Measurements from ENCODE around the gene KIF20B. TPM values are rescaled to one million over a fixed set of nuclear protein-coding genes. Genes with fewer than 3 reads are reported as not detected.

The KIF20B gene
- total RNA-seq, 1 experiment from 2014 or later: 59.1 TPM

- no peak overlapping the region for H2BK5ac ChIP-seq (ENCODE audit: insufficient read length, low read length)
- H3K27me3 ChIP-seq (ENCODE audit: insufficient read depth, low read length): no peaks in the 10 kb centered on the region
- H4K8ac ChIP-seq (replicated peaks; ENCODE audit: insufficient read length, low read depth, low read length): no peak overlapping the region
- no peak overlapping the region for H2BK20ac ChIP-seq (ENCODE audit: low read depth, low read length, poor library complexity, severe bottlenecking)
- WGBS (ENCODE audit: extremely low coverage, insufficient read length, low lambda C conversion rate): no CpG with 5 or more reads among the region's 1 CpG
- H3K4me1 ChIP-seq (ENCODE audit: insufficient read depth, low read length): no peaks in the 10 kb centered on the region
- no peak overlapping the region for H3K18ac ChIP-seq (ENCODE audit: insufficient read length, low read depth, low read length)
- Mint-ChIP-seq H3K4me3 (no peak overlapping the region), H3K36me3 (ENCODE audit: insufficient read depth in 1 of 3, low read depth in 3 of 3) (no peaks in the 10 kb centered on the region), H3K27me3 (ENCODE audit: low read depth) (peaks cover 1% of the 10 kb centered on the region; the same call in 1 of the 2 replicates), H3K9me3 (no peaks in the 10 kb centered on the region), H3K4me1 (peaks cover 9% of the 10 kb centered on the region in 2 experiments), H3K27ac (no peak overlapping the region)
- H3T11ph ChIP-seq (ENCODE audit: low read length): no peak overlapping the region
- H3K4me2 ChIP-seq (ENCODE audit: insufficient read depth, insufficient read length, low read length): no peak overlapping the region
- TF ChIP-seq, protein P1, sequence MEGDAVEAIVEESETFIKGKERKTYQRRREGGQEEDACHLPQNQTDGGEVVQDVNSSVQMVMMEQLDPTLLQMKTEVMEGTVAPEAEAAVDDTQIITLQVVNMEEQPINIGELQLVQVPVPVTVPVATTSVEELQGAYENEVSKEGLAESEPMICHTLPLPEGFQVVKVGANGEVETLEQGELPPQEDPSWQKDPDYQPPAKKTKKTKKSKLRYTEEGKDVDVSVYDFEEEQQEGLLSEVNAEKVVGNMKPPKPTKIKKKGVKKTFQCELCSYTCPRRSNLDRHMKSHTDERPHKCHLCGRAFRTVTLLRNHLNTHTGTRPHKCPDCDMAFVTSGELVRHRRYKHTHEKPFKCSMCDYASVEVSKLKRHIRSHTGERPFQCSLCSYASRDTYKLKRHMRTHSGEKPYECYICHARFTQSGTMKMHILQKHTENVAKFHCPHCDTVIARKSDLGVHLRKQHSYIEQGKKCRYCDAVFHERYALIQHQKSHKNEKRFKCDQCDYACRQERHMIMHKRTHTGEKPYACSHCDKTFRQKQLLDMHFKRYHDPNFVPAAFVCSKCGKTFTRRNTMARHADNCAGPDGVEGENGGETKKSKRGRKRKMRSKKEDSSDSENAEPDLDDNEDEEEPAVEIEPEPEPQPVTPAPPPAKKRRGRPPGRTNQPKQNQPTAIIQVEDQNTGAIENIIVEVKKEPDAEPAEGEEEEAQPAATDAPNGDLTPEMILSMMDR (conservative IDR thresholded peaks at IDR 0.05): no peak
- H3K9ac ChIP-seq (ENCODE audit: extremely low read depth, insufficient read length, low read length): no peak overlapping the region
- H3K79me1 ChIP-seq (ENCODE audit: insufficient read depth, low read depth, low read length, poor library complexity, severe bottlenecking): no peaks in the 10 kb centered on the region
- no peak overlapping the region for H3K14ac ChIP-seq (ENCODE audit: insufficient read depth, low read length)
- no peaks in the 10 kb centered on the region for H3K9me3 ChIP-seq (ENCODE audit: control insufficient read depth, low read depth, low read length)
- no peak overlapping the region for H2AFZ ChIP-seq (ENCODE audit: low read length)
- no peak overlapping the region for H3K23ac ChIP-seq (ENCODE audit: insufficient read length, low read depth, low read length)
- H4K20me1 ChIP-seq (ENCODE audit: control insufficient read depth, insufficient read depth, insufficient read length): no peaks in the 10 kb centered on the region
- DNase-seq: no peak
- no peaks in the 10 kb centered on the region for H3K79me2 ChIP-seq (ENCODE audit: insufficient read depth, low read length)
- H3K23me2 ChIP-seq (ENCODE audit: insufficient read length, low read depth, low read length, poor library complexity, severe bottlenecking): no peaks in the 10 kb centered on the region
- no peak overlapping the region for H4K5ac ChIP-seq (ENCODE audit: insufficient read length, low read depth, low read length)
- no peak overlapping the region for H2BK15ac ChIP-seq (ENCODE audit: low read depth, low read length)
- no peak overlapping the region for H3K27ac ChIP-seq (ENCODE audit: insufficient read length, low read depth, low read length)
- H3K4ac ChIP-seq (ENCODE audit: low read depth, low read length): no peak overlapping the region
- H2BK120ac ChIP-seq (ENCODE audit: low read depth, low read length, poor library complexity, severe bottlenecking): no peak overlapping the region
- H4K91ac ChIP-seq (ENCODE audit: insufficient read length, low read depth, low read length): no peak overlapping the region
- H2AK5ac ChIP-seq (ENCODE audit: insufficient read length, low read length): no peak overlapping the region
- H2BK12ac ChIP-seq (ENCODE audit: insufficient read length, low read depth, low read length): no peak overlapping the region
- no peak overlapping the region for H3K56ac ChIP-seq (ENCODE audit: insufficient read length, low read depth, low read length)
Observed at GRCh38 chr10:89669985-89670384, 31.4 kb upstream of the KIF20B start.
